ENCODE results near the gene TMEM237. TPM values are rescaled to one million over a fixed set of nuclear protein-coding genes. Genes with fewer than 3 reads are reported as not detected.

Gene TMEM237
- total and polyA plus RNA-seq, 10 donors = 3.0 to 12.7 (median 6.3) TPM

DNA sequence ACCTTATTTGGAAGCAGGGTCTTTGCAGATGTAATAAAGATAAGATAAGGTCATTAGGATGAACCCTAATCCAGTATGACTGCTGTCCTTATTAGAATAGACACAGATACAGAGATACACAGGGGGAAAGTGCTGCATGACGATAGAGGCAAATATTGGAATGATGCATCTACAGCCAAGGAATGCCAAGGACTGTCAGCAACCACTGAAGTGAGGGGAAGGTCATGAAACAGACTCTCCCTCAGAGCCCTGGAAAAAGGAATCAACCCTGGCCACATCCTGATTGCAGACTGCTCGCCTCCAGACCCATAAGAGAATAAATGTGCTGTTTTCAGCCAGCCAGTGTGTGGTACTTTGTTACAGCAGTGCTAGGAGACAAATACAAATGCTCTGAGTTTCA lies 14.8 kb downstream of the TMEM237 start:
- Histone ChIP-seq H3K27ac (no peak overlapping the region), H3K4me3 (no peak overlapping the region), H3K4me1 (no peaks in the 10 kb centered on the region), H3K27me3 (replicated peaks in 1 of 7) (no peaks in the 10 kb centered on the region), H3K36me3 (peaks cover 0 to 31% (median 8%) of the 10 kb centered on the region in 6 donors), H3K9me3 (no peaks in the 10 kb centered on the region)
- 70 to 83% (median 80%) methylated on average over 2 of the region's 2 CpGs for WGBS, 5 donors
- TF ChIP-seq POLR2AphosphoS5 (IDR thresholded peaks at IDR 0.05) = no peak
- TF ChIP-seq, protein P1, sequence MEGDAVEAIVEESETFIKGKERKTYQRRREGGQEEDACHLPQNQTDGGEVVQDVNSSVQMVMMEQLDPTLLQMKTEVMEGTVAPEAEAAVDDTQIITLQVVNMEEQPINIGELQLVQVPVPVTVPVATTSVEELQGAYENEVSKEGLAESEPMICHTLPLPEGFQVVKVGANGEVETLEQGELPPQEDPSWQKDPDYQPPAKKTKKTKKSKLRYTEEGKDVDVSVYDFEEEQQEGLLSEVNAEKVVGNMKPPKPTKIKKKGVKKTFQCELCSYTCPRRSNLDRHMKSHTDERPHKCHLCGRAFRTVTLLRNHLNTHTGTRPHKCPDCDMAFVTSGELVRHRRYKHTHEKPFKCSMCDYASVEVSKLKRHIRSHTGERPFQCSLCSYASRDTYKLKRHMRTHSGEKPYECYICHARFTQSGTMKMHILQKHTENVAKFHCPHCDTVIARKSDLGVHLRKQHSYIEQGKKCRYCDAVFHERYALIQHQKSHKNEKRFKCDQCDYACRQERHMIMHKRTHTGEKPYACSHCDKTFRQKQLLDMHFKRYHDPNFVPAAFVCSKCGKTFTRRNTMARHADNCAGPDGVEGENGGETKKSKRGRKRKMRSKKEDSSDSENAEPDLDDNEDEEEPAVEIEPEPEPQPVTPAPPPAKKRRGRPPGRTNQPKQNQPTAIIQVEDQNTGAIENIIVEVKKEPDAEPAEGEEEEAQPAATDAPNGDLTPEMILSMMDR (IDR thresholded peaks at IDR 0.05 in 8 of 11, conservative IDR thresholded peaks at IDR 0.05 in 3 of 11) = no peak
- no peak for TF ChIP-seq POLR2A (IDR thresholded peaks at IDR 0.05)
- no peak for DNase-seq
- intact Hi-C loops (cut with DNase I; ENCODE audit: low total_unique reads) = no loop called here

DNA sequence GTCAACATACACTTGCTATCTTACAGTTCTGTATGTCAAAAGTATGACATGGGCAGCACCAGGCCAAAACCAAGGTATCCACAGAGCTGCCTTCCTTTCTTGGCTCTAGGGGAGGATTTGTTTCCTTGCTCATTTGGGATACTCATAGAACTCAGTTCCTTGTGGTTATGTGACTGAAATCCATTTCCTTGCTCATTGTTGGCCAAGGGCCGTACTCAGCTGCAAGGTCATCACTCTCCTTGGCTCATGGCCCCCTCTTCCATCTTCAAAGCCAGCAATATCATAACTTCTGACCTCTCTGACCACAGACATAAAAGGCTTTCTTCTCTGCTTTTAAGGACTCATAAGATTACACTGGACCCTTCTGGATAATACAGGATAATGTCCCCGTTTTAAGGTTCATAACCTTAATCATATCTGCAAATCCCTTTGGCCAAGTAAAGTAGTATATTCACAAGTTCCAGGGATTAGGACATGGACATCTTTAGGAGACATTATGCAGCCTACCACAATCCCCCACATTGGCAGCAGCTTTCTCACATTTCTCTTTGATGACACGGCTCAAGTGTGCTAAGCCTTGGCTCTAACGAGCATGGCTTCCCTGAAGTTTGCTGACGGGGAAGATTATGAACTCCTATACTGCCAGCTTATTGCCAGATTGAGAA lies 20.9 kb downstream of the TMEM237 start:
- Histone ChIP-seq H3K27ac (no peak overlapping the region), H3K9me3 (no peaks in the 10 kb centered on the region), H3K4me3 (no peak overlapping the region), H3K4me1 (no peaks in the 10 kb centered on the region), H3K27me3 (replicated peaks in 1 of 7) (no peaks in the 10 kb centered on the region), H3K36me3 (no peaks in the 10 kb centered on the region)
- no peak for DNase-seq
- no peak for TF ChIP-seq POLR2A (IDR thresholded peaks at IDR 0.05)
- TF ChIP-seq POLR2AphosphoS5 (IDR thresholded peaks at IDR 0.05) = no peak
- TF ChIP-seq, protein P1 (IDR thresholded peaks at IDR 0.05 in 8 of 11, conservative IDR thresholded peaks at IDR 0.05 in 3 of 11) = no peak
- intact Hi-C loops (cut with DNase I; ENCODE audit: low total_unique reads) = no loop called here
- 71 to 93% (median 86%) methylated on average over 5 of the region's 5 CpGs for WGBS, 5 donors

DNA sequence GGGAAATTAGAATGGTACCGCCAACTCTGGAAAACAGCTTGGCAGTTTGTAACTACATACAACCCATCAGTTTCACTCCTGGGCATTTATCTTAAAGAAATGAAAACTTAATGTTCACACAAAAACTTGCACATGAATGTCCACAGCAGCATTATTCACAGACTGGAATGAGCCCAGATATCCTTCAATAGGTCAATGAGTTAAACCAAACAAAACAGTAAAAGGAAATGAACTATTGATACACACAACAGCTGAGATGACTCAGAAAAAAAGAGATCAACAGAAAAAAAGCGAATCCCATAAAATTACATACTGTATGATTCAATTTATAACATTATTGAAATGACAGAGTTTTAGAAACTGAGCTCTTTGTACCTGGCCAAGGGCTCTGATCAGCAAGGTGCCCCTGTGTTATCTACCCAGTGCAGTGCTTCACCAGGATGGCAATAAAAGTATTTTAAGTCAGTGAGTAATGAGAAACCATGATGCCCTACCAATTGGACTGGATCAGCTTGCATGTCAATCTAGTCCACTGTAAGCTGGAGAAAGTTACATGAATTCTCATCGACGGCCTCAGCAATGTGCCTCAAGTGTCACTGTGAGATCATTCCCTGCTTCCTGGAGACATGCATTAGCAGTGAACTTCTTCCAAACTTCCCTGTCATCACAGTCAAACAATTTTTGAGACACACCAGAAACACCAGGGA lies 21.9 kb downstream of the TMEM237 start:
- Histone ChIP-seq H3K27ac (no peak overlapping the region), H3K9me3 (no peaks in the 10 kb centered on the region), H3K27me3 (replicated peaks in 1 of 7) (no peaks in the 10 kb centered on the region), H3K36me3 (no peaks in the 10 kb centered on the region), H3K4me3 (no peak overlapping the region), H3K4me1 (no peaks in the 10 kb centered on the region)
- 94 to 97% (median 95%) methylated on average over 4 of the region's 4 CpGs for WGBS, 5 donors
- DNase-seq = no peak
- TF ChIP-seq POLR2A (IDR thresholded peaks at IDR 0.05) = no peak
- intact Hi-C loops (cut with DNase I; ENCODE audit: low total_unique reads) = no loop called here

DNA sequence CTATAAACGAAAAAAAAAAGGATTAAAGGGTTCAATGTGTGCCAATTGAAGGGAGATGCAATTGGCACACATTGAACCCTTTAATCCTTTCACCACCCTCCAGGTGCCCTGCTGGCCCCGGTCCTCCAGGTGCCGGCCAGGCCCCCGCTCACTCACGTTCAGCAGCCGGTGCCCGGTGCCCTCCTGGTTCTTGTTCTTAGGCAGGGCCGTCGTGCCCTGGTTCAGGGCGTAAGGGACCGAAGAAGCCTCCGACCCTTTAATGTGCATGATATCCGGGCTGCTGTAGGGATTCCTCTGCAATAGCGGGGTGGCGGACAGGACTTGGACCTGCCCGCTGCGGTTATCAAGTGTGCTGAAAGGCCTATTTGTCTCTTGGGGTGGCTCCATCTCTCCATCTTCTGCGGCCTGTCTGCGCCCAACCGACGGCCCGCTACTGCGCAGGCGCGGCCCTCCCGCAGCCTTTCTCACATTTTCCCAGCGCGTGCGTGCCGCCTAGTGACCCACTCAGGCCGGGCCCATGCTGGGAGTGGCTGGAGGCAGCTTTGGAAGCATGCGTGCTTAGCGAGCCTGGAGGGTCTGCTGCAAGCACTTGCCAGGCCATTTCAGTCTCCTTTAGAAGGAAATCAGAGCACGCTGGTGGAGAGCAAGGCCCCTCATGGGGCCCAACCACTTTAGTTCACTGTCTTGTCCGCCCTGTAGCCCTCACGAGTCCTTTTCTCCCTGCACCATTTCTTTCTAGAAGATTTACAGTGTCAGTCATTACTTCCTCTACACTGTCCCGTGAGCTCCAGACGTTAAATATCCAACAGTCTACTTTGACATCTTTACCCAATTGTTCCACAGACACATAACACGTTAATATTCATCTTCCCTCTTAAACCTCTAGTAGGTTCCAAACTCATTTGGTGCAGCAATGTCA lies 24.3 kb downstream of the TMEM237 start:
- 49 to 57% (median 55%) methylated on average over 37 to 39 of the region's 39 CpGs for WGBS, 5 donors
- Histone ChIP-seq H3K36me3 (no peaks in the 10 kb centered on the region), H3K9me3 (no peaks in the 10 kb centered on the region), H3K4me3 (peak overlapping the region in 2 of 8 donors; percentile 12 to 19), H3K27me3 (replicated peaks in 1 of 7) (no peaks in the 10 kb centered on the region), H3K4me1 (no peaks in the 10 kb centered on the region), H3K27ac (no peak overlapping the region)
- peak; percentile 81 for DNase-seq
- TF ChIP-seq POLR2AphosphoS5 (IDR thresholded peaks at IDR 0.05) (peak in 2 of 3 donors; percentile 46 to 66), POLR2A (IDR thresholded peaks at IDR 0.05) (no peak)
- TF ChIP-seq, protein P1 (IDR thresholded peaks at IDR 0.05 in 8 of 11, conservative IDR thresholded peaks at IDR 0.05 in 3 of 11) = peak in 3 of 11 experiments; percentile 20 to 39 (median 36)
- intact Hi-C loops (cut with DNase I; ENCODE audit: low total_unique reads) = no loop called here
